RWPE2 (cell line): Measurements from ENCODE around the gene VOPP1.
"Not testable (repeated sequence)": the region's sequence is repeated elsewhere in the genome, so short reads cannot be mapped to it uniquely, and the experiment has no call there.

Experiments used
- ATAC-seq: fragments of 200-7000 bp; cut with Tn5 transposase; 3 replicates; pipeline ENCODE4 v1.9.1; 2021; ENCODE audit warnings: low read depth
- DNase-seq: peaks from one replicate; pipeline ENCODE4 v3.0.0-alpha.2; 2020; ENCODE audit warnings: low spot score
- H3K27ac ChIP-seq: fragments of 450-650 bp; 2 replicates; pipeline ENCODE4 v1.5.1; 2017; ENCODE audit warnings: mild to moderate bottlenecking; ENCODE audit not compliant: poor library complexity, severe bottlenecking
- H3K27me3 ChIP-seq: fragments of 250-450 bp; sonication (Bioruptor Pico); 2 replicates; pipeline ENCODE4 v1.5.1; 2021; ENCODE audit warnings: mild to moderate bottlenecking, moderate library complexity; ENCODE audit not compliant: insufficient read depth, poor library complexity, severe bottlenecking
- H3K36me3 ChIP-seq: fragments of 250-450 bp; sonication (Bioruptor Pico); 2 replicates; pipeline ENCODE4 v1.5.1; 2020; ENCODE audit warnings: low read depth, mild to moderate bottlenecking, moderate library complexity
- H3K4me1 ChIP-seq: fragments of 250-450 bp; sonication (Bioruptor Pico); 2 replicates; pipeline ENCODE4 v1.5.1; 2021; ENCODE audit warnings: mild to moderate bottlenecking, moderate library complexity; ENCODE audit not compliant: insufficient read depth, poor library complexity, severe bottlenecking
- H3K4me3 ChIP-seq: fragments of 250-450 bp; sonication (Bioruptor Pico); 2 replicates; pipeline ENCODE4 v1.5.1; 2021; ENCODE audit warnings: mild to moderate bottlenecking, moderate library complexity; ENCODE audit not compliant: severe bottlenecking
- H3K9me3 ChIP-seq: fragments of 250-450 bp; sonication (Bioruptor Pico); 2 replicates; pipeline ENCODE4 v1.5.1; 2021; ENCODE audit warnings: mild to moderate bottlenecking, moderate library complexity; ENCODE audit not compliant: severe bottlenecking
- TF ChIP-seq, protein P1 (sequence below): fragments of 450-650 bp; IDR thresholded peaks from one replicate; pipeline ENCODE4 v1.5.1; 2017; ENCODE audit warnings: mild to moderate bottlenecking, moderate library complexity; ENCODE audit not compliant: poor library complexity, severe bottlenecking

The VOPP1 gene, protein sequence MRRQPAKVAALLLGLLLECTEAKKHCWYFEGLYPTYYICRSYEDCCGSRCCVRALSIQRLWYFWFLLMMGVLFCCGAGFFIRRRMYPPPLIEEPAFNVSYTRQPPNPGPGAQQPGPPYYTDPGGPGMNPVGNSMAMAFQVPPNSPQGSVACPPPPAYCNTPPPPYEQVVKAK

DNA sequence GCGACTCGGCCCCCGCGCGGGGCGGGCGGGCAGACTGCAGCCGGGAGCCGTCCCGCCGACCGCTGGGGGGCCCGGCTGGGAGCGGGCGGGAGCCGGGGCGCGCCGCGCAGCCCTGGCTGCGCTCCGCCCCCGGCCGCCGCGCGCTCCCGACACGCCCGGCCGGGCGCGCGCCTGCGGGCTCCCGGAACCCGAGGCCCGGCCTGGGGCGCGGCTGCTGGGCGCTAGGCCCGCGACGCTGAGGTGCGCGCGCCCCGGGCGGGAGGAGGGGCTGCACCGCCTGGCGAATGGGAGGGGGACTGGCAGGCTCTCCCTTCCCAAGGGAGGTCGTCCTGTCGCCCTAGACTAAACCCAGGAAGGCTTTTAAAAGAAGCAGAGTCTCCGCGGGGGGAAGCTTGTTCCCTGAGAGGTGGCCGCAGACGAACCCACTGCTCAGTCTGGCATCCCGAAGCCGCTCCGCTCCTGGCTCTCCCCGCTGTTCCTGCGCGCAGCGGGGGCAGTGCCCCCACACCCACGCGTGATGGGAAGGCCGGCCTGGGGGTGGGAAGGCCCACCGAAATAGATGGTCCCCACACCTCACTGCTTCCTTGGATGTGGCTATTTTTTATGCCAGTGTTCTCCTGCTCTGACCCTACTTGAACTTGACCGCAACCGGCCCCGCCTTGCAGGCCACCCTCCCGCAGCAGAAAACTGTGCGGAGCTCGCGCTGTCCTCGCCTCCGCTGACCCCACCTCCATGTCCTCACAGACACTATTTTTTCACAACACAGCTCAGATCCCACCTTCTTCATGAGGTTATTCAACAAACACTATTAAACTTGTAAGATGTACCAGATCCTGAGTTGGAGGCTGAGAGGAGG, at the start of gene VOPP1:
TSS of gene VOPP1 (minus strand) at position 125 of the 856 bp plus-strand sequence. CDS start 178 bp downstream, outside the sequence.
- TF ChIP-seq, protein P1, sequence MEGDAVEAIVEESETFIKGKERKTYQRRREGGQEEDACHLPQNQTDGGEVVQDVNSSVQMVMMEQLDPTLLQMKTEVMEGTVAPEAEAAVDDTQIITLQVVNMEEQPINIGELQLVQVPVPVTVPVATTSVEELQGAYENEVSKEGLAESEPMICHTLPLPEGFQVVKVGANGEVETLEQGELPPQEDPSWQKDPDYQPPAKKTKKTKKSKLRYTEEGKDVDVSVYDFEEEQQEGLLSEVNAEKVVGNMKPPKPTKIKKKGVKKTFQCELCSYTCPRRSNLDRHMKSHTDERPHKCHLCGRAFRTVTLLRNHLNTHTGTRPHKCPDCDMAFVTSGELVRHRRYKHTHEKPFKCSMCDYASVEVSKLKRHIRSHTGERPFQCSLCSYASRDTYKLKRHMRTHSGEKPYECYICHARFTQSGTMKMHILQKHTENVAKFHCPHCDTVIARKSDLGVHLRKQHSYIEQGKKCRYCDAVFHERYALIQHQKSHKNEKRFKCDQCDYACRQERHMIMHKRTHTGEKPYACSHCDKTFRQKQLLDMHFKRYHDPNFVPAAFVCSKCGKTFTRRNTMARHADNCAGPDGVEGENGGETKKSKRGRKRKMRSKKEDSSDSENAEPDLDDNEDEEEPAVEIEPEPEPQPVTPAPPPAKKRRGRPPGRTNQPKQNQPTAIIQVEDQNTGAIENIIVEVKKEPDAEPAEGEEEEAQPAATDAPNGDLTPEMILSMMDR = no peak
- ATAC-seq = peak; percentile 32
- Histone ChIP-seq H3K27me3 (no peaks in the 10 kb centered on the region), H3K4me1 (peaks cover 33% of the 10 kb centered on the region), H3K36me3 (no peaks in the 10 kb centered on the region), H3K9me3 (no peaks in the 10 kb centered on the region), H3K27ac (peak within 1 kb of the TSS; percentile 96), H3K4me3 (peak within 1 kb of the TSS; percentile 100)
- DNase-seq = no peak

DNA sequence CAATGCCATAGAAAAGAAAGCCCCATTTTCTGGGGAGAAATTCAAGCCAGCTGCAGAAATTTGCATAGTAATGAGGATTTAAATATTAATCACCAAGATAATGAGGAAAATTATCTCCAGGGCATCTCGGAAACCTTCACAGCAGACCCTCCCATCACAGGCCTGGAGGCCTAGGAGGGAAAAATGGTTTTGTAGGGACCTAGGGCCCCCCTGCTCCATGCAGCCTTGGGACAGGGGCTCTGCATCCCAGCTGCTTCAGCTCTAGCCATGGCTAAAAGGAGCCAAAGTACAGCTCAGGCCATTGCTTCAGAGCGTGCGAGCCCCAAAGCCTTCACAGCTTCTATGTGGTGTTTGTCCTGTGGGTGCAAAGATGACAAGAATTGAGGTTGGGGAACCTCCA, 46.6 kb upstream of the VOPP1 start:
- DNase-seq (no peak), ATAC-seq (no peak)
- no peaks in the 10 kb centered on the region for H3K36me3 ChIP-seq
- TF ChIP-seq, protein P1 = no peak
- no peak overlapping the region for H3K27ac ChIP-seq
- H3K27me3 ChIP-seq = no peaks in the 10 kb centered on the region
- no peaks in the 10 kb centered on the region for H3K9me3 ChIP-seq
- no peak overlapping the region for H3K4me3 ChIP-seq
- H3K4me1 ChIP-seq = peaks cover 2% of the 10 kb centered on the region

DNA sequence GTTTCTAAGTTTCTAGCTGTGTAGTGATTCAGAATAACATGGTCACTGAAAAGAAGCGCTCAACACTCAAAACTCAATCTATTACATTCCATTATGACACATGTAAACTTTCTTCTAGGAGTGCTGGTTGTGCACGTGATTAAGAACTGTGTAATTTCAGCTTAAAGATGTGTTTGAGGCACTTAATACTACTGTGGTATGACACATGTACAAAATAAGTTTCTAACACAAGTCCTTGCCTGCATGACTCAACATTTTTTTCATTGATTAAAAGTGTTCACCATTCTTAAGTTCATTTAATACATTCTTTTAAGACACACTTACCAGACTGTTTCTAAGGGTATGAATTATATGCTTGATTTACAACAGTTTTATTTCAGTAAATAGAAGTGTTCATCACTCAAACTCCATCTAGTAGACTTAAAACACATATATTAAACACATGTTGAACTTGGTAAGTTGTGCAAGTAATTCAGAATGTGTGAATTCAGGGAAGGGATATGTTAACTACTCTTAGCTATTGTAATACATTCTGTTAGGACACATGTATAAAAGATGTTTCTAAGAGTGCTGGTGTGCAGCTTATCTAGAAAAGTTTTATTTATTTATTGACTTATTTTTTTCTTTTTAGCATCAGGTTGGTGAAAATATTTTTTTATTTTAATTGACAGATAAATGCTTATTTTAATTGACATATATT, 42.2 kb upstream of the VOPP1 start:
- not testable (repeated sequence) for DNase-seq, H3K36me3 ChIP-seq, H3K27ac ChIP-seq, H3K9me3 ChIP-seq, H3K27me3 ChIP-seq, H3K4me1 ChIP-seq, ATAC-seq, H3K4me3 ChIP-seq

DNA sequence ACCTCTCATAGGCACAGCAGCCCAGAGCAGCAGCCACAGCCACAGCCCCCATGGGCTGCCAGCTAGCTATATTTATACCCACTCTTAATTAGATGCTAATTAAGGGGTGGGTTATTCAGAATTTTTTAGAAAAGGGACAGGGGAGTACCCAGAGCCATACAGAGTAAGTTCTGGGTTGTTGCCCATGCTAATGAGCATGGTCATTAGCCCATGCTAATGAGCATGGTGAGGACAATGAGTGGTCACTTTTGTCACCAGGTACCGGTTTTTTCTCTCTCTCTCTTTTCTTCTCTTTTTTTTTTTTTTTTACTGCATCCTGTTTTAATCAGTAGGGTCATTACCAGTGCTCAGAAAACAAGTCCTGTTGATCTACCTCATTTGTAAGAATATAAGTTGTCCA, 37.4 kb upstream of the VOPP1 start:
- DNase-seq = not testable (repeated sequence)

DNA sequence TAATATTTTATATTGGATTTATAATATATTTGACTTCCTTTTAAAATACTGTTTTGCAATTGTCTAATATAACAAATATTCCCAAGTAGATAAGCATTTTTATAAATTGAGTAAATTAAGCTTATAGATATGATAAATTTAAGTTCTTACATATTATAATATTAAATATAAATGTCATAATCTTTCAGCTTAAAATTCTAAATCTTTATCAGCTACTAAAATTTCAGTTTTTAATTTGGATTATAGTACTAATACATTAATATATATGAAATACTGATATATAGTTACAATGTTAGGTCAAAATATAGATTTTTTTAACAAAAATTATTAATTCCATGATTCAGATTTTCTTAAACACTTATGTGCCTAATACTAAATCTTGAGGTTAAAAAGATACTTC, 33.4 kb upstream of the VOPP1 start:
- H3K4me1 ChIP-seq, DNase-seq, H3K36me3 ChIP-seq, H3K27ac ChIP-seq, ATAC-seq, H3K27me3 ChIP-seq, H3K4me3 ChIP-seq, H3K9me3 ChIP-seq: not testable (repeated sequence)

More for the DNA sequence above, 37.4 kb upstream of the VOPP1 start:
- H3K9me3 ChIP-seq, H3K27me3 ChIP-seq, H3K4me3 ChIP-seq, ATAC-seq, H3K27ac ChIP-seq, H3K36me3 ChIP-seq, H3K4me1 ChIP-seq: not testable (repeated sequence)

DNA sequence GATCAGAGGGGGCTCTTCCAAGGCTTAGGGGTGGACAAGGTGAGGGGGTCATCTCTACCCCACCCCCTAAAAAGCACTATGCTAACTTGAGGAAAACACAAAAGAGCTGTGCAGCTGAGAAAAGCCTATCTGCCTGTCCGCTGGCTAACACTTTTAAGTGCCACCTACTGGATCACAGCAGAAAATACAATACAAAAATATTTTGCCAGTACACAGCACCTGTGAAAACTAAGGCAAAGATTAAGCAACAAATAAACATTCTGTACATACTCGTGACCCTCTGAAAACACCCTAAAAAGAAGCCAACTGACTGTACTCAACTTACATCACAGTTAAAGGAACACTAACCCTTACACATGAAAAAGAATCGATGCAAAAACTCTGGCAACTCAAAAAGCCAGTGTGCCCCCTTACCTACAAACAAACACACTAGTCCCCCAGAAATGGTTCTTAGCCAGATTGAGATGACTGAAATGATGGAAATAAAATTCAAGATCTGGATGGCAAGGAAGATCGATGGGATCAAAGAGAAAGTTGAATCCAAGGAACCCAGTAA, 25.7 kb upstream of the VOPP1 start:
- H3K27ac ChIP-seq, H3K36me3 ChIP-seq, H3K9me3 ChIP-seq, H3K27me3 ChIP-seq, H3K4me3 ChIP-seq, DNase-seq, H3K4me1 ChIP-seq: not testable (repeated sequence)
- TF ChIP-seq, protein P1 = peak; percentile 53
- ATAC-seq = 0 out of 3 replicates have a peak, but pooled peaks have one; percentile 45

DNA sequence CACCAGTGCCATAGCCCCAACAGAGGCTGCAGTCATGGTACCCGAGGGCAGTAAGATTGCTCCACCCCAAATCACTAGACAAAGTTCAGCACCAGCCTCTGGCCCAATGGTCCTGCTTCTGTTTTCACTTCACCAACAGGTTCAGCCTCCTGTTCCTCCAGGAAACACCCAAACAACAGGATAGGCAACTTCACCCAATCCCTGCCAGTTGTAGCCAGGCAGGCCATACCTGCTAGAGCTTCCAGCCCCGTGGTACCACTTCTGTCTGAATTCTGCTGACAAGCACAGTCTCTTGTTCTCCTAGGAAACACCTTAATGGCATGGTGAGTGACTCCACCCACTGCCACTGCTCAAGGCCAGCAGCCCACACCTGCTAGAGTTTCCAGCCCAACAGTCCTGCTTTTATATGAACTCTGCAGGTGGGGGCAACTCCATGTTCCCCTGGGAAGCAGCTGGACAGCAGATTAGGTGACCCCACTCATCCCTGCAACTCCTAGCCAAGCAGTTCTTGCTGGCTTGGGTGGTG, 25.0 kb upstream of the VOPP1 start:
- H3K27me3 ChIP-seq, H3K9me3 ChIP-seq, H3K4me1 ChIP-seq, ATAC-seq, H3K36me3 ChIP-seq, H3K27ac ChIP-seq, DNase-seq, H3K4me3 ChIP-seq: not testable (repeated sequence)
